ENCODE results near the gene MMP15.

The MMP15 gene

GRCh38 chr16:58031016-58031800, 5.7 kb downstream of the MMP15 start:
- no peak for DNase-seq (ENCODE audit: low read depth)
- TF ChIP-seq CTCF (conservative IDR thresholded peaks at IDR 0.05; ENCODE audit: low read length) = no peak
- H3K4me3 ChIP-seq (ENCODE audit: low read length) = no peak overlapping the region

- TF ChIP-seq CTCF (conservative IDR thresholded peaks at IDR 0.05; ENCODE audit: low read length) = no peak
- no peak overlapping the region for H3K4me3 ChIP-seq (ENCODE audit: low read length)
- DNase-seq (ENCODE audit: low read depth) = no peak
Measured at GRCh38 chr16:58032710-58033293, 7.2 kb downstream of the MMP15 start.

- DNase-seq (ENCODE audit: low read depth) = no peak
- TF ChIP-seq CTCF (conservative IDR thresholded peaks at IDR 0.05; ENCODE audit: low read length) = no peak
- no peak overlapping the region for H3K4me3 ChIP-seq (ENCODE audit: low read length)
Measured at GRCh38 chr16:58034128-58034685, 8.7 kb downstream of the MMP15 start.

GRCh38 chr16:58034774-58035173, 9.2 kb downstream of the MMP15 start:
- no peak overlapping the region for H3K4me3 ChIP-seq (ENCODE audit: low read length)
- TF ChIP-seq CTCF (conservative IDR thresholded peaks at IDR 0.05; ENCODE audit: low read length) = no peak
- no peak for DNase-seq (ENCODE audit: low read depth)

- no peak for DNase-seq (ENCODE audit: low read depth)
- no peak for TF ChIP-seq CTCF (conservative IDR thresholded peaks at IDR 0.05; ENCODE audit: low read length)
- no peak overlapping the region for H3K4me3 ChIP-seq (ENCODE audit: low read length)
Measured at GRCh38 chr16:58035356-58036170, 10.0 kb downstream of the MMP15 start.

GRCh38 chr16:58036943-58037342, 11.4 kb downstream of the MMP15 start:
- no peak for DNase-seq (ENCODE audit: low read depth)
- no peak for TF ChIP-seq CTCF (conservative IDR thresholded peaks at IDR 0.05; ENCODE audit: low read length)
- no peak overlapping the region for H3K4me3 ChIP-seq (ENCODE audit: low read length)

All from AG10803 (cell line).